GM10266 (cell line): ENCODE data around the gene NOL4L.
"Not testable (repeated sequence)": the region's sequence is repeated elsewhere in the genome, so short reads cannot be mapped to it uniquely, and the experiment has no call there.

Experiments
- DNase-seq: peaks from one replicate; pipeline ENCODE4 v3.0.0; 2012; ENCODE audit errors: extremely low spot score
- CTCF ChIP-seq: IDR thresholded peaks from 2 replicates; pipeline ENCODE4 v1.5.1; 2012; ENCODE audit warnings: mild to moderate bottlenecking, low read depth; ENCODE audit not compliant: control insufficient read depth, insufficient read depth; ENCODE audit errors: missing control alignments

The NOL4L gene

GRCh38 chr20:32595143-32595542 lies 10.0 kb upstream of the NOL4L start:
- TF ChIP-seq CTCF, result no peak
- no peak for DNase-seq

- DNase-seq, result not testable (repeated sequence)
Measured at GRCh38 chr20:32594669-32595068, 9.5 kb upstream of the NOL4L start.

- no peak for TF ChIP-seq CTCF
- no peak for DNase-seq
Measured at GRCh38 chr20:32594204-32594603, 9.1 kb upstream of the NOL4L start.

GRCh38 chr20:32592616-32593015 lies 7.5 kb upstream of the NOL4L start:
- not testable (repeated sequence) for DNase-seq

- no peak for TF ChIP-seq CTCF
- no peak for DNase-seq
Measured at GRCh38 chr20:32592022-32592421, 6.9 kb upstream of the NOL4L start.

GRCh38 chr20:32589769-32590168 lies 4.6 kb upstream of the NOL4L start:
- TF ChIP-seq CTCF, result no peak
- no peak for DNase-seq

GRCh38 chr20:32589256-32589655 lies 4.1 kb upstream of the NOL4L start:
- no peak for DNase-seq
- no peak for TF ChIP-seq CTCF

- TF ChIP-seq CTCF, result no peak
- DNase-seq, result no peak
Measured at GRCh38 chr20:32588040-32588439, 2.9 kb upstream of the NOL4L start.

- no peak for TF ChIP-seq CTCF
- DNase-seq, result no peak
Measured at GRCh38 chr20:32586291-32586690, 1.2 kb upstream of the NOL4L start.
